ENCODE data around the gene C5orf46. TPM values are rescaled to one million over a fixed set of nuclear protein-coding genes. Genes with fewer than 3 reads are reported as not detected.

C5orf46 gene
- total and polyA plus RNA-seq, 2 experiments from 2014 or later: 0.40 TPM; not detected in 1

GRCh38 chr5:147878066-147878759, 28.1 kb downstream of the C5orf46 start, which contains the start of gene SCGB3A2:
Gene SCGB3A2, plus strand, starts transcription at chr5:147878711. Its CDS starts 93 bp downstream, at chr5:147878804.
- peaks cover 12% of the 10 kb centered on the region for H3K27me3 Mint-ChIP-seq (ENCODE audit: insufficient read depth, low read depth, poor library complexity)
- H3F3A ChIP-seq (replicated peaks; ENCODE audit: low read depth): peaks cover under 1% of the 10 kb centered on the region; the same call in 1 of the 2 replicates
- no peaks in the 10 kb centered on the region; the same call in 2 of the 3 replicates for H3K9me3 Mint-ChIP-seq
- no peak within 1 kb of the TSS for H3K4me3 ChIP-seq
- no peaks in the 10 kb centered on the region for H3K9me2 ChIP-seq (ENCODE audit: insufficient read depth)
- no peak within 1 kb of the TSS for H3K4me3 Mint-ChIP-seq
- H3K79me2 ChIP-seq (replicated peaks; ENCODE audit: insufficient read depth): peaks cover 60% of the 10 kb centered on the region
- H3K36me3 ChIP-seq (ENCODE audit: insufficient read depth): peaks cover 6% of the 10 kb centered on the region; the same call in 1 of the 2 replicates
- H2AFZ ChIP-seq: no peak within 1 kb of the TSS
- H3K4me1 Mint-ChIP-seq: peaks cover 64% of the 10 kb centered on the region
- TF ChIP-seq, protein P1, sequence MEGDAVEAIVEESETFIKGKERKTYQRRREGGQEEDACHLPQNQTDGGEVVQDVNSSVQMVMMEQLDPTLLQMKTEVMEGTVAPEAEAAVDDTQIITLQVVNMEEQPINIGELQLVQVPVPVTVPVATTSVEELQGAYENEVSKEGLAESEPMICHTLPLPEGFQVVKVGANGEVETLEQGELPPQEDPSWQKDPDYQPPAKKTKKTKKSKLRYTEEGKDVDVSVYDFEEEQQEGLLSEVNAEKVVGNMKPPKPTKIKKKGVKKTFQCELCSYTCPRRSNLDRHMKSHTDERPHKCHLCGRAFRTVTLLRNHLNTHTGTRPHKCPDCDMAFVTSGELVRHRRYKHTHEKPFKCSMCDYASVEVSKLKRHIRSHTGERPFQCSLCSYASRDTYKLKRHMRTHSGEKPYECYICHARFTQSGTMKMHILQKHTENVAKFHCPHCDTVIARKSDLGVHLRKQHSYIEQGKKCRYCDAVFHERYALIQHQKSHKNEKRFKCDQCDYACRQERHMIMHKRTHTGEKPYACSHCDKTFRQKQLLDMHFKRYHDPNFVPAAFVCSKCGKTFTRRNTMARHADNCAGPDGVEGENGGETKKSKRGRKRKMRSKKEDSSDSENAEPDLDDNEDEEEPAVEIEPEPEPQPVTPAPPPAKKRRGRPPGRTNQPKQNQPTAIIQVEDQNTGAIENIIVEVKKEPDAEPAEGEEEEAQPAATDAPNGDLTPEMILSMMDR (conservative IDR thresholded peaks at IDR 0.05; ENCODE audit: low read depth in 2 of 2): no peak
- TF ChIP-seq, protein P2, sequence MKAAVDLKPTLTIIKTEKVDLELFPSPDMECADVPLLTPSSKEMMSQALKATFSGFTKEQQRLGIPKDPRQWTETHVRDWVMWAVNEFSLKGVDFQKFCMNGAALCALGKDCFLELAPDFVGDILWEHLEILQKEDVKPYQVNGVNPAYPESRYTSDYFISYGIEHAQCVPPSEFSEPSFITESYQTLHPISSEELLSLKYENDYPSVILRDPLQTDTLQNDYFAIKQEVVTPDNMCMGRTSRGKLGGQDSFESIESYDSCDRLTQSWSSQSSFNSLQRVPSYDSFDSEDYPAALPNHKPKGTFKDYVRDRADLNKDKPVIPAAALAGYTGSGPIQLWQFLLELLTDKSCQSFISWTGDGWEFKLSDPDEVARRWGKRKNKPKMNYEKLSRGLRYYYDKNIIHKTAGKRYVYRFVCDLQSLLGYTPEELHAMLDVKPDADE (IDR thresholded peaks at IDR 0.05): no peak
- TF ChIP-seq JUNB (IDR thresholded peaks at IDR 0.05; ENCODE audit: unreplicated experiment) (no peak), STAT1 (IDR thresholded peaks at IDR 0.05; ENCODE audit: unreplicated experiment) (no peak), ZNF331 (CRISPR knock-in tag; IDR thresholded peaks at IDR 0.05; ENCODE audit: low read depth) (no peak)
- H3K27me3 ChIP-seq (ENCODE audit: insufficient read depth): no peaks in the 10 kb centered on the region
- H3K4me2 ChIP-seq: no peak within 1 kb of the TSS
- H3K27ac Mint-ChIP-seq: peak within 1 kb of the TSS; percentile 41; the same call in 1 of the 2 replicates
- no peak for ATAC-seq
- no peak for DNase-seq (ENCODE audit: low spot score)
- no peaks in the 10 kb centered on the region for H4K20me1 ChIP-seq (replicated peaks; ENCODE audit: insufficient read depth)
- H3K27ac ChIP-seq (ENCODE audit: low read depth): 0 out of 2 replicates have a peak within 1 kb of the TSS, but pooled peaks have one; percentile 35
- peaks cover 19% of the 10 kb centered on the region for H3K36me3 Mint-ChIP-seq (ENCODE audit: low read depth)
- peaks cover 60% of the 10 kb centered on the region for H3K4me1 ChIP-seq (ENCODE audit: insufficient read depth)

DNA sequence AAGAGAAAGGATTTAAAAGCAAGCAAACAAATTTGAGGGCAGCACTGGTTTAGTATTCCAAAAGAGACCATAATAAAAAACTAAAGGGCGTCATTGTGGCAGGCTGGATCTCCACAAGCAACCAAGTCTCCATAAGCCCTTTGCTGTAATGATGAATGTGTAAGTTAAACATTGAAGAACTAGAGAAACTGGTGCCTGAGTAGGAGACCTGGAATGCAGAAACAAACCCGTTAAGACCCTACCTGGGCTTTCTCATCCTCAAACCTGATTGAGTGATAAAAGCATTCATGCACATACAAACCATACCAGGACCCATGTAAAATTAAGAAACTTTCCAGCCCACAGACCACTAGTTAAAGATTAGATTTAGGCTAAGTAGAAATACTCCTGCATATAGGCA, 29.7 kb downstream of the C5orf46 start:
- no peak overlapping the region for H2AFZ ChIP-seq
- Mint-ChIP-seq H3K36me3 (ENCODE audit: low read depth) (peaks cover 34% of the 10 kb centered on the region), H3K27me3 (ENCODE audit: insufficient read depth, low read depth, poor library complexity) (peaks cover 25% of the 10 kb centered on the region), H3K4me3 (no peak overlapping the region), H3K4me1 (peaks cover 65% of the 10 kb centered on the region), H3K9me3 (no peaks in the 10 kb centered on the region; the same call in 2 of the 3 replicates), H3K27ac (0 out of 2 replicates have a peak overlapping the region, but pooled peaks have one; percentile 55)
- H3K9me2 ChIP-seq (ENCODE audit: insufficient read depth): no peaks in the 10 kb centered on the region
- H3K4me1 ChIP-seq (ENCODE audit: insufficient read depth): peaks cover 55% of the 10 kb centered on the region
- H3K4me2 ChIP-seq: peak overlapping the region; percentile 27
- H3K27me3 ChIP-seq (ENCODE audit: insufficient read depth): no peaks in the 10 kb centered on the region
- H3K79me2 ChIP-seq (replicated peaks; ENCODE audit: insufficient read depth): peaks cover 76% of the 10 kb centered on the region
- peaks cover 3% of the 10 kb centered on the region; the same call in 1 of the 2 replicates for H3K36me3 ChIP-seq (ENCODE audit: insufficient read depth)
- ATAC-seq (no peak), DNase-seq (ENCODE audit: low spot score) (no peak)
- no peak overlapping the region for H3K4me3 ChIP-seq
- peaks cover 3% of the 10 kb centered on the region; the same call in 1 of the 2 replicates for H3F3A ChIP-seq (replicated peaks; ENCODE audit: low read depth)
- peak overlapping the region; percentile 100; the same call in 1 of the 2 replicates for H3K27ac ChIP-seq (ENCODE audit: low read depth)
- H4K20me1 ChIP-seq (replicated peaks; ENCODE audit: insufficient read depth): no peaks in the 10 kb centered on the region
- TF ChIP-seq ZNF331 (CRISPR knock-in tag; IDR thresholded peaks at IDR 0.05; ENCODE audit: low read depth): no peak
- TF ChIP-seq EZH2phosphoT487 (IDR thresholded peaks at IDR 0.05; ENCODE audit: unreplicated experiment): no peak
- no peak for TF ChIP-seq JUNB (IDR thresholded peaks at IDR 0.05; ENCODE audit: unreplicated experiment)
- TF ChIP-seq ZNF462 (CRISPR knock-in tag; IDR thresholded peaks at IDR 0.05): no peak
- no peak for TF ChIP-seq ZNF114 (CRISPR knock-in tag; IDR thresholded peaks at IDR 0.05)

All from GM23338 (cell line).